Activated CD4-positive, alpha-beta T cell treated with anti-CD3 and anti-CD28 coated beads for 4 hours (primary cell): Measurements from ENCODE around the gene GAS5.
A peak's percentile ranks its signal among the peaks of the same experiment; 100 is the strongest.
"Not testable (repeated sequence)": the region's sequence is repeated elsewhere in the genome, so short reads cannot be mapped to it uniquely, and the experiment has no call there.

Experiments used
- DNase-seq, 2 donors: peaks; one replicate each; pipeline ENCODE4 v3.0.0-alpha.2; 2020

The GAS5 gene

GRCh38 chr1:173868266-173869020 lies 654 bp upstream of the GAS5 start, which contains the start of gene ZBTB37:
TSS of gene ZBTB37 (plus strand) at chr1:173868380. CDS start at chr1:173870226, 1,846 bp downstream.
- peak; percentile 92 to 94 for DNase-seq

- DNase-seq: peak in 1 of 2 donors; percentile 25
Measured at GRCh38 chr1:173867141-173867752, 542 bp downstream of the GAS5 start.

GRCh38 chr1:173866413-173867115 lies 1.2 kb downstream of the GAS5 start:
- DNase-seq: no peak

DNA sequence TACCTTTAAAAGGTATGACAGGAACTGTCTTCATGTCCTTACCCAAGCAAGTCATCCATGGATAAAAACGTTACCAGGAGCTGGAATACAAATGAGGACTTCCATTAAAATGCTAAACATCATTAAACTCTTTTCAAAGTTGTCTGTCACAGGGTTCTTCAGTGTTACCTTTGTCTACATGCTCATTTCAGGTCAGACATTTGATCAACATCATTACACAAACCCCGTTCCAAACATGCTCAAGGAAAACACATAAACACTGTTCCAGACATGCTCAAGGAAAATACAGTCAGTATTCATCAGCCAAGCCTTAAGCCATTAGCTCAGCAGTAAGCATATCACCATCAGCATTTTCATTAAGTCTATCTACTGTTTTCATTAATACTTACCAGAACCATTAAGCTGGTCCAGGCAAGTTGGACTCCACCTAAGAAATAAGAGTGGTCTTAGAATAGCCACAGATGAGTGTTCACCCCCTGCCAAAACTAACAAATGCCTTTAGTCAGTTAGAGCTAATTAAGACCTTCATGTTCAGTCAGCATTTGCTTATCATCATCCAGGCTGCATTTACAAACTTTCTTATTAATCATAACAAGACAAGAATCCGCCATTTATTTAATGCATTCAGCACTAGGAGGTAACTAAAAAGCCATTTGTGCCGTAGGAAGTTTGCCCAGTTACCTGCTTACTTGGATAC lies 2.2 kb downstream of the GAS5 start:
- no peak for DNase-seq

DNA sequence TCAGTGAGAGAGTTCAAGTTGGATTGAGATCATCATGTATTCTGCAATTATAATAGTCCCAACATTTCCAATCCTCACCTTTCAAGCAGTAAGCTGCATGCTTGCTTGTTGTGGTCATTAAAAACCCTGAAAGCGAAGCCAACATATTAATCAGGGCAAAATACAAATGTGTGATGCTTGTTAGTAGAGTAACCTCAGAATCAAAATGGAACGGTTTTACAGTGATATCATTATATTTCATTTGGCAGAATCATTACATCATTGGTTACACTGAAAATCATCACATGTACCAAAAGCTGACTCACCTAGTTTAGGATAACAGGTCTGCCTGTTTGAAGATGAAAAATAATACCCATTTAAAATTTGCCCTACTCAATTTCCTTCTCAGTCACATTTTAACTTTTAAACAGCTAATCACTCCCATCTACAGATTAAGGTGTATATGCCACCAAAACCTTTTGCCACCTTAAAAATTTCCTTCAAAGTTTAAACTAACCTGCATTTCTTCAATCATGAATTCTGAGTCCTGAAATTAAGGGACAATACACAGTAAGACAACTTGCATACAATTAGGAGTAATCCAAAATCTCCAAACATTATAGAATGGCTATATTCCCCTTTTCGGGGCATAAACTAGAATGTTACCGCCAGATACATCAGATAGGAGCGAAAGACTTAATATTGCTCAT lies 3.5 kb downstream of the GAS5 start:
- no peak for DNase-seq

GRCh38 chr1:173863224-173864161 lies 4.3 kb downstream of the GAS5 start:
- DNase-seq: no peak

- DNase-seq: no peak
Measured at GRCh38 chr1:173862769-173863223, 5.0 kb downstream of the GAS5 start.

DNA sequence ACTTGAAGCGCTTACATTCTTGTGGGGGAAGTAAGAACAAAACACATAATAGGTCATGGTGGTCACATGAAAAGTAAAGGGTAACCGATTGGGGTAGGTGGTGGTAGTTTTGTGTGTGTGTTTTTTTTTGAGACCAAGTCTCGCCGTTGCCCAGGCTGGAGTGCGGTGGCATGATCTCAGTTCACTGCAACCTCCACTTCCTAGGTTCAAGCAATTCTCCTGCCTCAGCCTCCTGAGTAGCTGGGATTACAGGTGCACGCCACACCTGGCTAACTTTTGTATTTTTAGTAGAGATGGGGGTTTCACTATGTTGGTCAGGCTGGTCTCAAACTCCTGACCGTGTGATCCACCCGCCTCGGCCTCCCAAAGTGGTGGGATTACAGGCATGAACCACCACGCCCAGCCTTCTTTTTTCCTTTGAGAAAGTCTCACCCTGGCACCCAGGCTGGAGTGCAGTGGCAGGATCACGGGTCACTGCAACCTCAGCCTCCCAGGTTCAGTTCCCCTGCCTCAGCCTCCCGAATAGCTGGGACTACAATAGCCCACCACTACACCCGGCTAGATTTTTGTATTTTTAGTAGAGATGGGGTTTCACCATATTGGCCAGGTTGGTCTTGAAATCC lies 5.5 kb downstream of the GAS5 start:
- DNase-seq: not testable (repeated sequence)

- DNase-seq: no peak
Measured at GRCh38 chr1:173861731-173862145, 6.1 kb downstream of the GAS5 start.

GRCh38 chr1:173860065-173860464 lies 7.7 kb downstream of the GAS5 start:
- no peak for DNase-seq

DNA sequence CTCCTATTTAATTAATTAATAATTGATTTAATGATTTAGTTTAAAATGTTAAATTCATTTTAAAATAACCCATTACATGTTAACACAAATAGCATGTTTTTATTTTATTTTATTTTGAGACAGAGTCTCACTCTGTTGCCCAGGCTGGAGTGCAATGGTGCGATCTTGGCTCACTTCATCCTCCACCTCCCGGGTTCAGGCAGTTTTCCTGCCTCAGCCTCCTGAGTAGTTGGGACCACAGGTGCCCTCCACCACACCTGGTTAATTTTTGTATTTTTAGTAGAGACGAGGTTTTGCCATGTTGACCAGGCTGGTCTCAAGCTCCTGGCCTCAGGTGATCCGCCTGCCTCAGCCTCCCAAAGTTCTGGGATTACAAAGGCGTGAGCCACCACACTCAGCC lies 8.2 kb downstream of the GAS5 start:
- not testable (repeated sequence) for DNase-seq

DNA sequence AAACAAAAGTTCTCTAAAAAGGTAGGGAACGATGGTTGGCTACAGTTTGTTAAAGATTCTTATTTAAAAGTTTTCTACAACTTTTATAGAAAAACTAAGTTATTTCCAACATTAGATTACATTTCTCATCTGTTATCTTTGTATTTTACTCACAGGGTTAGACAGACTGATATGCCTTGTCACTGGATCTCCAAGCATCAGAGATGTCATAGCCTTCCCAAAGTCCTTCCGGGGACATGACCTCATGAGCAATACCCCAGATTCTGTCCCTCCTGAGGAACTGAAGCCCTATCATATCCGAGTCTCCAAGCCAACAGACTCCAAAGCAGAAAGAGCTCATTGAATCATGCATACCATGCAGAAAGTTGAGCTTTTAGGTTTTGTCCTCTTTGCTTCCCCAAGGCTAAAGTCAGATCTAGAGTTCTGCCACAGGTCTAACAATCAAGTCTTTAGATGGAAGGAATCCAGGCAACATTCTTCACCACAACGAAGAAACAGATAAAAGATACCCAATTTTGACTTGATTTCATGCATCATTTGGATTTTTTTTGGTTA lies 10.3 kb downstream of the GAS5 start:
- DNase-seq: no peak

GRCh38 chr1:173856903-173857302 lies 10.9 kb downstream of the GAS5 start:
- DNase-seq: no peak

DNA sequence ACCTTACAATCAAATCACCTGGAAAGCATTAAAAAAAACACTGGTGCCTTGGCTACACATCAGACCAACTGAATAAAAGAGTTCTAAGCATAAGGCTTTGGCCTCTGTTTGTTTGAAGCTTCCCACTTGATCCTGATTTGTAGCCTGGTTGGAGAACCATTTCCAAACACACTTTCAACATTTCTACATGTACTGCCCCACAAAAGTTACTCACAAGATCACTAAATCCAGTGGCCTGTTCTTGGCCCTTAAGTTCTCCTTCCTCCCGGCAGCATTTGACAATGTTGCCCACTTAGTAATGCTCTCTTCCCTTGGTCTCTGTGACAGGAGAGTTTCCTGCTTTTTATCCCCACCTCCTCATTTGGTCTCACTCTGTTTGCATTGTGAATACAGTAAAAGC lies 11.8 kb downstream of the GAS5 start:
- DNase-seq: no peak

GRCh38 chr1:173853074-173853473 lies 14.7 kb downstream of the GAS5 start:
- DNase-seq: no peak

DNA sequence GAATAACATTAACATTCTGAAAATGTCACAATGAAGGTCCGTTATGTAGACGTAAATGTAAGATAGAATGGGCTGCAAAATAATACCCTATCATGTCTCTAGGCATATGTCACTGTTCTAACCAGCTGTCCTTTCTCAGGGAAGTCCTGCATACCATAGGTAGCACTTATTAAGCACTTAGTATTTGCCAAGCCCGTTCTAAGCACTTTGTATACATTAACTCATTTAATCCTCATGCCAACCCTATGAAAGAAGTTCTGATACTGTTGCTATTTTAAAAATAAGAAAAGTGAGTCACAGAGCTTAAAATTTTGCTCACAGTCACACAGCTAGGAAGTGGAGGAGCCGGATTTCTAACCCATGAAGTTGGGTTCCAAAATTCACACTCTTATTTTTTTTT lies 15.7 kb downstream of the GAS5 start:
- DNase-seq: no peak

DNA sequence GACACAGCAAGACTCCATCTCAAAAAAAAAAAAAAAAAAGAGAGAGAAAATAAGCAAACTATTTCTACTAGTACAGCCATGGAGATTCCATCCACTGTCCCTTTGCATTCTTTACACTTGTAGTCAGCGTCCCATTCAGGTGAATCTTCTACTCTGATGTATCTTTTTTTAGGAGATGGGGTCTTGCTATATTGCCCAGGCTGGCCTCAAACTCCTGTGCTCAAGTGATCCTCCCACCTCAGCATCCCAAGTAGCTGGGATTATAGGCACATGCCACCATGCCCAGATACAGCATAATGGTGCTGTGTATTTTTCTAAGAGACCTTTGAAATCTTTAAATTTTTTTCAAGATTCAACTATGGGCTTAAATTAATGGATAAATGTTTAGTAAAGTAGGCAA lies 35.0 kb downstream of the GAS5 start:
- no peak for DNase-seq

DNA sequence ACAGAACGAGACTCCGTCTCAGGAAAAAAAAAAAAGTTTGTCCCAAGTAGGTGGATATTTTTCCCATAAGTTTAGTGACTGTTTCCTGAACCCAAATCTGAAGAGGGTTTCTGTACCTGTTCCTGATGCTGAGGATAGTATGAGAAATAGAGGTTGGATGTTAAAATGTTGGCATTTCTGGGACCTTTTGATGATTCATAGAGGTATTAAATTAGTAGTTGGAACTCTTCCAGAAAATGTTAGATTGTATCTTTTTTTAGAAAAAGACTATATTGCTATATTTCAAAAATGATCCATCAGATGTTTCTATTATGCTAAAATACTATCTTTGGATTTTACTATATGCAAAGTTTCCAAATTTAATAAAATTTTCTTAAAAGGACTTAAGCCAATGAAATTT lies 40.2 kb downstream of the GAS5 start:
- no peak for DNase-seq

GRCh38 chr1:173824315-173825081 lies 43.3 kb downstream of the GAS5 start, which contains the start of the genes CENPL and DARS2:
TSS of gene CENPL (minus strand) at chr1:173824883. CDS start at chr1:173811299, 13,584 bp downstream.
TSS of gene DARS2 (plus strand) at chr1:173824673. CDS start at chr1:173825230, 557 bp downstream.
- DNase-seq: peak; percentile 87
